K562 (cell line): ENCODE measurements around the gene KIAA0513. TPM values are rescaled to one million over a fixed set of nuclear protein-coding genes. Genes with fewer than 3 reads are reported as not detected.

ENCODE experiments used
- ELF4 ChIP-seq: fragments of 450-650 bp; formaldehyde crosslinking; IDR thresholded peaks from 2 replicates; pipeline ENCODE4 v1.4.0; 2022; ENCODE audit warnings: missing genetic modification characterization
- FOXJ3 ChIP-seq: sonication (generic); formaldehyde crosslinking; IDR thresholded peaks from 2 replicates; pipeline ENCODE4 v1.4.0; 2020; ENCODE audit warnings: mild to moderate bottlenecking, missing genetic modification reagents
- NEUROD1 ChIP-seq: fragments of 150-350 bp; IDR thresholded peaks from 2 replicates; pipeline ENCODE4 v1.6.1; 2014; ENCODE audit warnings: borderline replicate concordance, low read length, low read depth; ENCODE audit not compliant: partially characterized antibody
- RAD51 ChIP-seq: fragments of 450-650 bp; IDR thresholded peaks from 2 replicates; pipeline ENCODE4 v1.7.1; 2016; ENCODE audit warnings: low read depth, mild to moderate bottlenecking, borderline replicate concordance
- RBM17 ChIP-seq: fragments of 200-400 bp; formaldehyde crosslinking; IDR thresholded peaks from 2 replicates; pipeline ENCODE4 v1.6.1; 2017; ENCODE audit warnings: low read depth, mild to moderate bottlenecking, low read length, borderline replicate concordance
- SP1 ChIP-seq: sonication (generic); formaldehyde crosslinking; IDR thresholded peaks from 2 replicates; pipeline ENCODE4 v1.8.1; 2022; ENCODE audit warnings: mild to moderate bottlenecking, missing genetic modification reagents
- TAF1 ChIP-seq: IDR thresholded peaks from 2 replicates; pipeline ENCODE4 v1.6.1; 2011; ENCODE audit warnings: mild to moderate bottlenecking, low read length, moderate library complexity; ENCODE audit not compliant: insufficient read depth, control insufficient read depth, severe bottlenecking; ENCODE audit errors: extremely low read depth
- TFAM ChIP-seq: fragments of 250-450 bp; sonication (Bioruptor Pico); conservative IDR thresholded peaks from 2 replicates; pipeline ENCODE4 v1.5.0; 2021; ENCODE audit warnings: mild to moderate bottlenecking, moderate library complexity
- ZFX ChIP-seq: sonication (generic); formaldehyde crosslinking; IDR thresholded peaks from 2 replicates; pipeline ENCODE4 v1.8.0; 2022; ENCODE audit warnings: mild to moderate bottlenecking, missing genetic modification reagents, moderate library complexity
- polyA plus RNA-seq, 8 experiments: library from polyadenylated mRNA; depleted of rRNA in 4 of 8; stranded (reverse) in 5 of 8; unstranded in 3 of 8; fragments of >200 nt; fragmentation: Nextera tagmentation in 2 of 8; fragmentation: Illumina TruSeq in 1 of 8; extraction: Ambion mirVana in 2 of 8; extraction: Trizol in 1 of 8; gene quantifications; 2 replicates each; pipeline versions ENCODE4 v1.2.1 to v1.2.3, GENCODE V29; 2011 to 2014; ENCODE audit warnings: inconsistent platforms in 1 of 8, missing spikeins in 1 of 8
- total RNA-seq, 7 experiments: library from RNA; depleted of rRNA in 6 of 7; stranded (reverse); fragments of >200 nt in 6 of 7; fragmentation: Illumina TruSeq in 2 of 7; extraction: Trizol in 2 of 7; gene quantifications; 2 replicates each; pipeline versions ENCODE4 v1.2.1 to v1.2.3, GENCODE V29; 2011 to 2021; ENCODE audit warnings: low replicate concordance in 1 of 7
- TF ChIP-seq, protein P1 (sequence below): IDR thresholded peaks from 2 replicates; pipeline ENCODE4 v1.6.1; 2012; ENCODE audit warnings: low read depth, low read length, improper control_type of control experiment, borderline replicate concordance
- TF ChIP-seq, protein P2 (sequence below): sonication (generic); formaldehyde crosslinking; IDR thresholded peaks from 2 replicates; pipeline ENCODE4 v1.9.0; 2022; ENCODE audit warnings: mild to moderate bottlenecking, missing genetic modification reagents
- TF ChIP-seq, protein P3 (sequence below): fragments of 200-600 bp; sonication (generic); IDR thresholded peaks from one replicate; pipeline ENCODE4 v1.6.1; 2012; ENCODE audit warnings: mild to moderate bottlenecking, low read depth, low read length, inconsistent platforms

KIAA0513 gene
- total and polyA plus RNA-seq, 9 of the 15 experiments (the other 6 are each of a cell fraction or from before 2014, with no cell fraction given), result 0.18 to 13.7 (median 10.2) TPM

DNA sequence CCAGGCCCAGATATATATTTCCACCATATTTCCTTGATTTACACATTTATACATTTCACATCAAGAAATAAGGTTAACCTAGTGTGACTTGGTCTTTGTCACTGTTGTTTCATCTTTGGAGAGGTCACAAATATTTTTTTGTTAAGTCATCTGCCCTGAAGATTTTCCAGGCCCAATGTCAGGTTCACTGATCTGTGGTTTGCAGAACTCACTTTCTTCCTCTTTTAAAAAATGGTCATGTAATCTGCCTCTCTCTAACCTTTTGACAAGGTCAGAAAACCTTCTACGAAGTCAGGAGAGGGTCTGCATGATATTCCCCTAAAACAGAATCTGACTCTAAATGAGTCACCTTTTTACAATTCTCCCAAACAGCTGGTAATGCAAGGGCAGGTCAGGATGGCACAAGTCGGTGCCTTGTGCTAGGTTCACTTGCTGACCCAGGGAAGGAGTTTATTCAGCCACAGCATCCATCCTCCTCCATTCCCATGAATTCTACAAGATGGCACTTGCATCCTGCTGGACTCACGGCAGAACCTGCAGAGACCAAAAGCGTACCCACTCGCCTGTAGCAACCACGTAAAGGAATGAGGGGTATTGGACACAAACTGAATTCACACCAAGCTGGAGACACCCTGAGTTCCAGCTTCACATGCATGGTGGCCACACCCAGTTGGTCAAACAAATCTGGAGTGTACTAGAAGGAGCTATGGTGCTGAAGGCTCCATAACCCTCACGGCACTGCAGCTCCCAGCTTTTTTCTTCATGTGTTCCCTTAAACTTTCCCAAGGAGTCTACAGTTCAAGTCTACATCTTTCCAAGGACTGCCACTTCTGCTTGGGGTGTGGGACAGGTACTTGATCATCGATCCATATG, 1.6 kb upstream of the KIAA0513 start (continued):
- TF ChIP-seq, protein P1, sequence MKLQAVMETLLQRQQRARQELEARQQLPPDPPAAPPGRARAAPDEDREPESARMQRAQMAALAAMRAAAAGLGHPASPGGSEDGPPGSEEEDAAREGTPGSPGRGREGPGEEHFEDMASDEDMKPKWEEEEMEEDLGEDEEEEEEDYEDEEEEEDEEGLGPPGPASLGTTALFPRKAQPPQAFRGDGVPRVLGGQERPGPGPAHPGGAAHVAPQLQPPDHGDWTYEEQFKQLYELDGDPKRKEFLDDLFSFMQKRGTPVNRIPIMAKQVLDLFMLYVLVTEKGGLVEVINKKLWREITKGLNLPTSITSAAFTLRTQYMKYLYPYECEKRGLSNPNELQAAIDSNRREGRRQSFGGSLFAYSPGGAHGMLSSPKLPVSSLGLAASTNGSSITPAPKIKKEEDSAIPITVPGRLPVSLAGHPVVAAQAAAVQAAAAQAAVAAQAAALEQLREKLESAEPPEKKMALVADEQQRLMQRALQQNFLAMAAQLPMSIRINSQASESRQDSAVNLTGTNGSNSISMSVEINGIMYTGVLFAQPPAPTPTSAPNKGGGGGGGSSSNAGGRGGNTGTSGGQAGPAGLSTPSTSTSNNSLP, result no peak
- TF ChIP-seq, protein P2, sequence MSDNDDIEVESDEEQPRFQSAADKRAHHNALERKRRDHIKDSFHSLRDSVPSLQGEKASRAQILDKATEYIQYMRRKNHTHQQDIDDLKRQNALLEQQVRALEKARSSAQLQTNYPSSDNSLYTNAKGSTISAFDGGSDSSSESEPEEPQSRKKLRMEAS (CRISPR knock-in tag), result 0 out of 2 replicates have a peak, but pooled peaks have one; percentile 15
- TF ChIP-seq TFAM (CRISPR knock-in tag) (no peak), NEUROD1 (no peak), ELF4 (no peak; the same call in 1 of the 2 replicates), RBM17 (no peak), ZFX (CRISPR knock-in tag) (peak; percentile 46; the same call in 1 of the 2 replicates), SP1 (peak; percentile 77), RAD51 (no peak), FOXJ3 (no peak), TAF1 (no peak)
- TF ChIP-seq, protein P3, sequence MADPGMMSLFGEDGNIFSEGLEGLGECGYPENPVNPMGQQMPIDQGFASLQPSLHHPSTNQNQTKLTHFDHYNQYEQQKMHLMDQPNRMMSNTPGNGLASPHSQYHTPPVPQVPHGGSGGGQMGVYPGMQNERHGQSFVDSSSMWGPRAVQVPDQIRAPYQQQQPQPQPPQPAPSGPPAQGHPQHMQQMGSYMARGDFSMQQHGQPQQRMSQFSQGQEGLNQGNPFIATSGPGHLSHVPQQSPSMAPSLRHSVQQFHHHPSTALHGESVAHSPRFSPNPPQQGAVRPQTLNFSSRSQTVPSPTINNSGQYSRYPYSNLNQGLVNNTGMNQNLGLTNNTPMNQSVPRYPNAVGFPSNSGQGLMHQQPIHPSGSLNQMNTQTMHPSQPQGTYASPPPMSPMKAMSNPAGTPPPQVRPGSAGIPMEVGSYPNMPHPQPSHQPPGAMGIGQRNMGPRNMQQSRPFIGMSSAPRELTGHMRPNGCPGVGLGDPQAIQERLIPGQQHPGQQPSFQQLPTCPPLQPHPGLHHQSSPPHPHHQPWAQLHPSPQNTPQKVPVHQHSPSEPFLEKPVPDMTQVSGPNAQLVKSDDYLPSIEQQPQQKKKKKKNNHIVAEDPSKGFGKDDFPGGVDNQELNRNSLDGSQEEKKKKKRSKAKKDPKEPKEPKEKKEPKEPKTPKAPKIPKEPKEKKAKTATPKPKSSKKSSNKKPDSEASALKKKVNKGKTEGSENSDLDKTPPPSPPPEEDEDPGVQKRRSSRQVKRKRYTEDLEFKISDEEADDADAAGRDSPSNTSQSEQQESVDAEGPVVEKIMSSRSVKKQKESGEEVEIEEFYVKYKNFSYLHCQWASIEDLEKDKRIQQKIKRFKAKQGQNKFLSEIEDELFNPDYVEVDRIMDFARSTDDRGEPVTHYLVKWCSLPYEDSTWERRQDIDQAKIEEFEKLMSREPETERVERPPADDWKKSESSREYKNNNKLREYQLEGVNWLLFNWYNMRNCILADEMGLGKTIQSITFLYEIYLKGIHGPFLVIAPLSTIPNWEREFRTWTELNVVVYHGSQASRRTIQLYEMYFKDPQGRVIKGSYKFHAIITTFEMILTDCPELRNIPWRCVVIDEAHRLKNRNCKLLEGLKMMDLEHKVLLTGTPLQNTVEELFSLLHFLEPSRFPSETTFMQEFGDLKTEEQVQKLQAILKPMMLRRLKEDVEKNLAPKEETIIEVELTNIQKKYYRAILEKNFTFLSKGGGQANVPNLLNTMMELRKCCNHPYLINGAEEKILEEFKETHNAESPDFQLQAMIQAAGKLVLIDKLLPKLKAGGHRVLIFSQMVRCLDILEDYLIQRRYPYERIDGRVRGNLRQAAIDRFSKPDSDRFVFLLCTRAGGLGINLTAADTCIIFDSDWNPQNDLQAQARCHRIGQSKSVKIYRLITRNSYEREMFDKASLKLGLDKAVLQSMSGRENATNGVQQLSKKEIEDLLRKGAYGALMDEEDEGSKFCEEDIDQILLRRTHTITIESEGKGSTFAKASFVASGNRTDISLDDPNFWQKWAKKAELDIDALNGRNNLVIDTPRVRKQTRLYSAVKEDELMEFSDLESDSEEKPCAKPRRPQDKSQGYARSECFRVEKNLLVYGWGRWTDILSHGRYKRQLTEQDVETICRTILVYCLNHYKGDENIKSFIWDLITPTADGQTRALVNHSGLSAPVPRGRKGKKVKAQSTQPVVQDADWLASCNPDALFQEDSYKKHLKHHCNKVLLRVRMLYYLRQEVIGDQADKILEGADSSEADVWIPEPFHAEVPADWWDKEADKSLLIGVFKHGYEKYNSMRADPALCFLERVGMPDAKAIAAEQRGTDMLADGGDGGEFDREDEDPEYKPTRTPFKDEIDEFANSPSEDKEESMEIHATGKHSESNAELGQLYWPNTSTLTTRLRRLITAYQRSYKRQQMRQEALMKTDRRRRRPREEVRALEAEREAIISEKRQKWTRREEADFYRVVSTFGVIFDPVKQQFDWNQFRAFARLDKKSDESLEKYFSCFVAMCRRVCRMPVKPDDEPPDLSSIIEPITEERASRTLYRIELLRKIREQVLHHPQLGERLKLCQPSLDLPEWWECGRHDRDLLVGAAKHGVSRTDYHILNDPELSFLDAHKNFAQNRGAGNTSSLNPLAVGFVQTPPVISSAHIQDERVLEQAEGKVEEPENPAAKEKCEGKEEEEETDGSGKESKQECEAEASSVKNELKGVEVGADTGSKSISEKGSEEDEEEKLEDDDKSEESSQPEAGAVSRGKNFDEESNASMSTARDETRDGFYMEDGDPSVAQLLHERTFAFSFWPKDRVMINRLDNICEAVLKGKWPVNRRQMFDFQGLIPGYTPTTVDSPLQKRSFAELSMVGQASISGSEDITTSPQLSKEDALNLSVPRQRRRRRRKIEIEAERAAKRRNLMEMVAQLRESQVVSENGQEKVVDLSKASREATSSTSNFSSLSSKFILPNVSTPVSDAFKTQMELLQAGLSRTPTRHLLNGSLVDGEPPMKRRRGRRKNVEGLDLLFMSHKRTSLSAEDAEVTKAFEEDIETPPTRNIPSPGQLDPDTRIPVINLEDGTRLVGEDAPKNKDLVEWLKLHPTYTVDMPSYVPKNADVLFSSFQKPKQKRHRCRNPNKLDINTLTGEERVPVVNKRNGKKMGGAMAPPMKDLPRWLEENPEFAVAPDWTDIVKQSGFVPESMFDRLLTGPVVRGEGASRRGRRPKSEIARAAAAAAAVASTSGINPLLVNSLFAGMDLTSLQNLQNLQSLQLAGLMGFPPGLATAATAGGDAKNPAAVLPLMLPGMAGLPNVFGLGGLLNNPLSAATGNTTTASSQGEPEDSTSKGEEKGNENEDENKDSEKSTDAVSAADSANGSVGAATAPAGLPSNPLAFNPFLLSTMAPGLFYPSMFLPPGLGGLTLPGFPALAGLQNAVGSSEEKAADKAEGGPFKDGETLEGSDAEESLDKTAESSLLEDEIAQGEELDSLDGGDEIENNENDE, result no peak
